ENCODE results near the gene SDHAF4.

GRCh38 chr6:70531133-70531532, 35.6 kb upstream of the SDHAF4 start:
- TF ChIP-seq E2F1 (CRISPR knock-in tag; IDR thresholded peaks at IDR 0.05) = no peak
- TF ChIP-seq SRF (IDR thresholded peaks at IDR 0.05; ENCODE audit: low read depth, low read length) = no peak
- TF ChIP-seq ZNF10 (CRISPR knock-in tag; IDR thresholded peaks at IDR 0.05; ENCODE audit: borderline replicate concordance, low read depth) = no peak
- no peak for TF ChIP-seq PHF21A (CRISPR knock-in tag; IDR thresholded peaks at IDR 0.05)
- no peak for TF ChIP-seq RFX5 (IDR thresholded peaks at IDR 0.05; ENCODE audit: low read depth, low read length)
- TF ChIP-seq ZBTB7A (CRISPR knock-in tag; IDR thresholded peaks at IDR 0.05) = no peak
- TF ChIP-seq ZNF800 (CRISPR knock-in tag; IDR thresholded peaks at IDR 0.05) = no peak
- TF ChIP-seq RFXAP (CRISPR knock-in tag; IDR thresholded peaks at IDR 0.05; ENCODE audit: borderline replicate concordance) = no peak
- TF ChIP-seq ZNF761 (CRISPR knock-in tag; conservative IDR thresholded peaks at IDR 0.05) = no peak
- no peak for TF ChIP-seq TP53 (CRISPR knock-in tag; conservative IDR thresholded peaks at IDR 0.05)

All from HepG2 (cell line).